ENCODE results near the gene PTPRM.

Gene PTPRM

DNA sequence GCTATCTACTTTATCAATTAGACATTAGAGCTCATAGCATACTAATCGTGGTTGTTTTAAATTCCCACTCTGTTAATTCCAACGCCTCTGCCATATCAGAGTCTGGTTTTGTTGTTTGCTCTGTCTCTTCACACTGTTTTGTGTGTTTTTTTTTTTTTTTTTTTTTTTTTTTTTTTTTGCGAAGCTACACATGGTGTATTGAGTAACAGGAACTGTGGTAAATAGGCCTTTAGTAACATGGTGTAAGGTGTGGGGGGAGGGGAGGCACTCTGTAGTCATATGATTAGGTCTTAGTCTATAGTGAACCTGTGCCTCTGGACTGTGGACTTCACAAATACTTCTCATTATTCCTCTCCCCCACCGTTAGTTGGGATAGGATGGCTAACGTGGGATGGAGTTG lies 671.4 kb downstream of the PTPRM start:
- no peak for DNase-seq (ENCODE audit: low read depth)

- DNase-seq (ENCODE audit: low read depth): no peak
Measured at GRCh38 chr18:8241731-8242130, 674.6 kb downstream of the PTPRM start.

GRCh38 chr18:8242151-8242696 lies 675.1 kb downstream of the PTPRM start:
- DNase-seq (ENCODE audit: low read depth): no peak

- DNase-seq (ENCODE audit: low read depth): no peak
Measured at GRCh38 chr18:8247700-8248099, 680.6 kb downstream of the PTPRM start.

GRCh38 chr18:8248576-8248975 lies 681.5 kb downstream of the PTPRM start:
- DNase-seq (ENCODE audit: low read depth): no peak

- no peak for DNase-seq (ENCODE audit: low read depth)
Measured at GRCh38 chr18:8249811-8250210, 682.7 kb downstream of the PTPRM start.

DNA sequence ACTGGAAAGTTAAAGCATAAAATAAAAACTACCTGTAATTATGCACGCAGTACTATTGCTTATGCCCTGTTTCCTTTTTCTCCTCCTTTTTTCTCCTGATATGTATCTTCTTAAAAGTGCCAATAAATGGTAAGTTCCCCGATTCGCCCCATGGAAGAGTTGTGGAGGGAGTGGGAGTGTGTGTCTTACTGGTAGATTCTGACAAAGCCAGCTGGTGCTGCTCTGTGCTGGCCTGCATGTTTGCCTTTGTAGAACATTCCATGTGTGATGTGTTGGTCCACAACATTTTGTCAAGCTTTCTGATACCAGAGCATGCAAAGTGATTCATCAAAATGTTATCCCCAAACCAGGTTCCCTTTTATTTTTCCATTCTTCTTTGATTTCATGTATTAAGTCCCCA lies 685.3 kb downstream of the PTPRM start:
- DNase-seq (ENCODE audit: low read depth): no peak

DNA sequence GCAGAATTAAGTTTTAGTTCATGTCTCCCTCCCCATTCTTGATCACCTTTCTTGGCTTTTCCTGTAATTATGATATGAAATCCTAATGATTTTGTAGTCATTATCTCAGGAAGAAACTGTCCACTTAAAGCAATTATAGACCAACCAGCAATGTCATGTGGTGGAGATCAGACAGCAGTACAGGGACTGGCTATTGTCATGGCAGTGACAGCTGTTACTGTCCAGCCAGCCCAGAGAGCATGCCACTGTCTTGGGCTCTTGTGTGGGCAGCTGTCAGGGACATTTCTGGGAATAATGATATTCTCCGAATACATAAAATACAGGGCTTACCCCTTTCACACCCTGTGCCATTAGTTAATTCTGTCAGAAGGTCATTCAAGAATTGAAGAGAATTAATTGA lies 686.8 kb downstream of the PTPRM start:
- DNase-seq (ENCODE audit: low read depth): no peak

- DNase-seq (ENCODE audit: low read depth): no peak
Measured at GRCh38 chr18:8254654-8255053, 687.5 kb downstream of the PTPRM start.

GRCh38 chr18:8257851-8258434 lies 690.8 kb downstream of the PTPRM start:
- DNase-seq (ENCODE audit: low read depth): no peak

DNA sequence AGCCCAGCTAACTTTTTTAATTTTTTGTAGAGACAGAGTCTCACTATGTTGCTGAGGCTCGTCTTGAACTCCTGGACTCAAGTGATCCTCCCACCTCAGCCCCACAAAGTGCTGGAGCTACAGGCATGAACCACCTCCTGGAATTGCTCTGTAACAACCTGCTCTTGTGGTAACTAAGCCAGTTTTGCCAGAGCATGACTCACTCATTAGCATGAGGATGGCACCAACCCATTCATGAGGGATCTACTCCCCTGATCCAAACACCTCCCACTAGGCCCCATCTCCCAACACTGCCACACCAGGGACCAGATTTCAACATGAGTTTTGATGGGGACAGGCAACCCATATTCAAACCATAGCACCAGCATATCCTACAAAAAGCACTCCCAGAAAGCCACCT lies 693.2 kb downstream of the PTPRM start:
- no peak for DNase-seq (ENCODE audit: low read depth)

- DNase-seq (ENCODE audit: low read depth): no peak
Measured at GRCh38 chr18:8260827-8261226, 693.7 kb downstream of the PTPRM start.

GRCh38 chr18:8261651-8262091 lies 694.6 kb downstream of the PTPRM start:
- no peak for DNase-seq (ENCODE audit: low read depth)

DNA sequence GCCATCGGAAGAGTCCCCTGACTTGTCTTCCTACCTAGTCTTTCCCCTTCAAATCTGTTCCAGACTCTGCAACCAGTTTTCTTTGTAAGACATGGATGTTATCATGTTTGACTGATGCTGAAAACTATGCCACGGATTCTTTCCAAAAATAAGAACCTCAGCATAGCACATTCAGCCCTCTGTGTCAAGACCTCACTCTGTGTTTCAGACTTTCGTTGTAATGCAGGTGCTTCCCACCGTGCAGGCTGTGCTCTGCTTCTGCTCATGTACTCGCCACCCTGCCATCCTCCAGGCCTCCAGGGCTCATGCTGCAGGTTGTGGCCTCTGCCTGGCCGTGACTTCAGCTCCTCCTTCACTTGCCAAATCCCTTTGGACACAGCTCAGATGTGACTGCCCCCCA lies 695.1 kb downstream of the PTPRM start:
- no peak for DNase-seq (ENCODE audit: low read depth)

- DNase-seq (ENCODE audit: low read depth): no peak
Measured at GRCh38 chr18:8264116-8264515, 697.0 kb downstream of the PTPRM start.

DNA sequence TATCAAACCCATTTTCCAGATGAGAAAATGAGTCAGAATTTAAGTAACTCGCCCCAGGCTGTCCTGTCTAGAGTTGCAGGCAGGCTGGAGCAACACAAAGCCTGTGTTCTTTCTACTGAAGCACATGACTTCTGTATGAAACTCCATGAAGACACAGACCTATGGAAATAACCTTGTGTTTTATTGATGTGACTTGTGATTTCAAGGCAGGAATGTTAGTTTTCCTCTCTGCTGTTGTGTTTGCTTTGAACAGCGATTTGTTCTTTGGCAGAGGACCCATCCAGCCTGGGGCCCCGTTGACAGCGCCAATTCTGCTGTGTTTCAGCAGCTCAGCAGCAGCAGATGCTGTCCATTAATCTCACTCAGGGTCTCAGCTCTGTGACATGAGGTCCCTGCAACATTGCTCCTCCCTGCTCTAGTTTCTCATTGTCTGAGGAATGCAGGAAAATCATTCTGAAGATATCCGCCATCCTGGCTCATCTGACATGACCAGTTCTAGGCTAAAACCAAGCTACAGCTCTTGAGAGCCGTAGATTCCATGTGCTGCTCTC lies 697.8 kb downstream of the PTPRM start:
- DNase-seq (ENCODE audit: low read depth): no peak

DNA sequence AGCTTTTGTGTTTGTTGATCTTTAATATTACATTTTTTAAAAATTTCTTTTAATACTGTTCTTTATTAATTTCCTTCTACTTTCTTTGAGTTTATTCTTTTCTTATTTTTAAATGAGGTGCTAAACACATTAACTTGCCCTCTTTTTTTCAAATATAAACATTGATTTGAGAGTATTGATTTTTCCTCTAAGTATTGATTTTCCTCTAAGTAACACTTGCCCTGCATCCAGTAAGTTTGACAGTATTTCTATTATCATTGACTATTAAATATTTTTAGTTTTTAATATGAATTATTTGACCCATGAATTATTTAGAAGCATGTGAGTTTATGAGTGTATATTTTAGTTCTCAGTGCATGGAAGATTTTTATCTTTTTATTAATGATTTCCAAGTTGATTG lies 705.1 kb downstream of the PTPRM start:
- no peak for DNase-seq (ENCODE audit: low read depth)

- no peak for DNase-seq (ENCODE audit: low read depth)
Measured at GRCh38 chr18:8274370-8274769, 707.3 kb downstream of the PTPRM start.

DNA sequence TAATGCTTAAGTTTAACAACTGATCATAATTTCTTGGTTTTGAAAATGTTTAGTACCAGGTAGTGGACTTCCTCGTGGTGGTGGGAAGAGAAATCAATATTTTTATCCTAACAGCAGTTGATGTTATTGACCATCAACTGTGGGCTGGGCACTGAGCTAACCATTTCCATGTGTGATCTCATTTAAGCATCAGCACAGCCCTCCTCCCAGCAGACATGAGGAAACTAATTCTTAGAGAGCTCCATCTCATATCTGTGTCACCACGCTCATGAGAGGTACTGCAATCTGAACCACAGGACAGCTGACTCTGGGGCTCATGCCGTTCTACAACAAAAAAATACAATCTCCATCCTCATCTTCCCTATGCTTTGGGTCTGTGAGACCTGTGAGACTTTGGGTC lies 709.3 kb downstream of the PTPRM start:
- DNase-seq (ENCODE audit: low read depth): no peak

- DNase-seq (ENCODE audit: low read depth): no peak
Measured at GRCh38 chr18:8277270-8277669, 710.2 kb downstream of the PTPRM start.

GRCh38 chr18:8279346-8279745 lies 712.2 kb downstream of the PTPRM start:
- DNase-seq (ENCODE audit: low read depth): no peak

GRCh38 chr18:8279781-8280330 lies 712.7 kb downstream of the PTPRM start:
- DNase-seq (ENCODE audit: low read depth): no peak

DNA sequence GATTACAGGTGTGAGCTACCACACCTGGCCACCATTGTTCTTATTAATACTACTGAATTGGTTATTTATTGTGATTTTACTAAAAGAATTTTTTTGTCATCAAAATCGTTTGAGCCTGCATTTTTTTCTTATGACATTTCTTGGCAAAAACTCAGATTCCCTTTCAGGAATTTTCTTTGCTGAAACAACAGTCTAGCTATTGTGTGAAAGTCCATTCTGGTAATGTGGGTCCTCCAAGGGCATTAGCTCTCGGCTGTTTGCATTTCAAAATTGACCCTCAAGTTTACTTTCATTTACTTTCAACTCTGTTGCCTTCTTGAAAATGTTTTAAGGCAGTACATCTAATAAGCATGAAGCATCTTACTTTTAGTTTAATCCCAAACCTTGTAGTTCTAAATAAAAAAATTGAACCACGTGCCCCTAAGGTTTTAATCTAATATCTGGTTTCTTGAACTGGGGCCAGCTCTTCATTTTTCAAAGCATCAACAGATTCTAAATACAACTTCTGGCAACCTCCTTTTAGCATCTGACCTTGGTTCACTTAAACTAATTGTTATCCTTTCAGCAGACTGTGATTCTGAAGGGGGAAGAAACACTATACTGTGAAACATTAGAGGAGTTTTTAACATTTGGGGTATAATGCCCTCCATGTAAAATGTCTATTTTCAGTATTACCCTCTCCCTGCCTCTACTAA lies 716.9 kb downstream of the PTPRM start:
- DNase-seq (ENCODE audit: low read depth): no peak

Data from stimulated activated CD4-positive, alpha-beta T cell treated with anti-CD3 and anti-CD28 coated beads, Interleukin-2, amount 100 ng/mL, for 4 hours (primary cell).